Smooth muscle cell (in vitro differentiated cells): Measurements from ENCODE around the gene SEC22A. TPM values are rescaled to one million over a fixed set of nuclear protein-coding genes. Genes with fewer than 3 reads are reported as not detected.

ENCODE experiments used
- DNase-seq: peaks from one replicate; lab custom pipeline; 2025; ENCODE audit not compliant: unreplicated experiment; lab: John Stamatoyannopoulos, UW
- H2AFZ ChIP-seq: fragments of 200-600 bp; sonication (generic); 2 replicates; pipeline ENCODE4 v1.6.0; 2016; ENCODE audit warnings: antibody characterized with exemption, low read depth, mild to moderate bottlenecking
- H3F3A ChIP-seq: fragments of 200-600 bp; sonication (generic); 2 replicates; pipeline ENCODE4 v1.6.0; 2017; ENCODE audit warnings: antibody characterized with exemption, low read depth
- H3K27ac ChIP-seq: fragments of 200-600 bp; sonication (generic); 2 replicates; pipeline ENCODE4 v1.5.1; 2016; ENCODE audit warnings: low read depth, mild to moderate bottlenecking
- H3K27me3 ChIP-seq: fragments of 200-600 bp; sonication (generic); 2 replicates; pipeline ENCODE4 v1.6.1; 2016; ENCODE audit warnings: low read depth, mild to moderate bottlenecking
- H3K36me3 ChIP-seq: fragments of 200-600 bp; sonication (generic); 2 replicates; pipeline ENCODE4 v1.5.1; 2016; ENCODE audit warnings: low read depth
- H3K4me1 ChIP-seq: fragments of 200-600 bp; sonication (generic); 2 replicates; pipeline ENCODE4 v1.5.1; 2016; ENCODE audit warnings: low read depth
- H3K4me2 ChIP-seq: fragments of 200-600 bp; sonication (generic); 2 replicates; pipeline ENCODE4 v1.6.0; 2016; ENCODE audit warnings: mild to moderate bottlenecking
- H3K4me3 ChIP-seq: fragments of 200-600 bp; sonication (generic); 2 replicates; pipeline ENCODE4 v1.5.1; 2016; ENCODE audit warnings: mild to moderate bottlenecking
- H3K79me2 ChIP-seq: fragments of 200-600 bp; sonication (generic); 2 replicates; pipeline ENCODE4 v1.6.0; 2016; ENCODE audit warnings: low read depth, mild to moderate bottlenecking
- H3K9ac ChIP-seq: fragments of 200-600 bp; sonication (generic); 2 replicates; pipeline ENCODE4 v1.6.0; 2016; ENCODE audit warnings: low read depth
- H3K9me3 ChIP-seq: fragments of 200-600 bp; sonication (generic); replicated peaks from 2 replicates; pipeline ENCODE4 v1.5.1; 2016; ENCODE audit warnings: low read depth
- H4K20me1 ChIP-seq: fragments of 200-600 bp; sonication (generic); 2 replicates; pipeline ENCODE4 v1.6.0; 2016; ENCODE audit warnings: low read depth
- CTCF ChIP-seq: fragments of 200-600 bp; sonication (generic); IDR thresholded peaks from 2 replicates; pipeline ENCODE4 v1.5.1; 2017; ENCODE audit warnings: borderline replicate concordance, mild to moderate bottlenecking, antibody characterized with exemption; ENCODE audit not compliant: insufficient read depth, poor library complexity, severe bottlenecking
- whole genome bisulfite sequencing: methylation state at CpG from one replicate; pipeline ENCODE4 v1.1.7; 2016; ENCODE audit warnings: low lambda C conversion rate; 5-methylcytosine and 5-hydroxymethylcytosine counted together
- polyA plus RNA-seq: library from polyadenylated mRNA; unstranded; fragments of >200 nt; fragmentation: Nextera tagmentation; extraction: Ambion mirVana; gene quantifications from 2 replicates; pipeline ENCODE4 v1.2.1, GENCODE V29; 2016
- total RNA-seq: library from RNA; depleted of rRNA; stranded (reverse); fragments of >200 nt; gene quantifications from 2 replicates; pipeline ENCODE4 v1.2.3, GENCODE V29; 2014

Gene SEC22A
- total and polyA plus RNA-seq, 2 experiments from 2014 or later: 30.7 to 34.2 TPM

- no peaks in the 10 kb centered on the region for H3K36me3 ChIP-seq
- TF ChIP-seq CTCF: no peak
These were observed 44.5 kb upstream of the SEC22A start for GRCh38 chr3:123157209-123157597.

GRCh38 chr3:123157598-123158287, 44.0 kb upstream of the SEC22A start:
- Histone ChIP-seq H3K4me3 (no peak overlapping the region), H3K4me2 (no peak overlapping the region), H3K27me3 (no peaks in the 10 kb centered on the region), H3K36me3 (no peaks in the 10 kb centered on the region), H3K79me2 (no peaks in the 10 kb centered on the region), H3F3A (no peaks in the 10 kb centered on the region), H3K27ac (no peak overlapping the region), H2AFZ (no peak overlapping the region), H4K20me1 (peaks cover 6% of the 10 kb centered on the region), H3K9me3 (no peaks in the 10 kb centered on the region), H3K4me1 (peaks cover 20% of the 10 kb centered on the region), H3K9ac (no peak overlapping the region)
- WGBS: 94% methylated on average over 4 of the region's 4 CpGs
- no peak for DNase-seq
- TF ChIP-seq CTCF: no peak

More at GRCh38 chr3:123157209-123157597, 44.5 kb upstream of the SEC22A start:
- no peaks in the 10 kb centered on the region for H3K9me3 ChIP-seq
- no peak overlapping the region for H3K27ac ChIP-seq
- H3F3A ChIP-seq: no peaks in the 10 kb centered on the region
- no peaks in the 10 kb centered on the region for H3K79me2 ChIP-seq
- H3K4me1 ChIP-seq: peaks cover 22% of the 10 kb centered on the region
- 94% methylated on average over 2 of the region's 2 CpGs for WGBS
- no peak overlapping the region for H3K4me3 ChIP-seq
- no peak overlapping the region for H3K4me2 ChIP-seq
- peaks cover 6% of the 10 kb centered on the region for H4K20me1 ChIP-seq
- DNase-seq: no peak
- H3K27me3 ChIP-seq: no peaks in the 10 kb centered on the region
- H3K9ac ChIP-seq: no peak overlapping the region
- no peak overlapping the region for H2AFZ ChIP-seq

- Histone ChIP-seq H3K36me3 (no peaks in the 10 kb centered on the region), H3K79me2 (no peaks in the 10 kb centered on the region), H3K4me3 (no peak overlapping the region), H3K27me3 (no peaks in the 10 kb centered on the region), H3K27ac (no peak overlapping the region), H3K9me3 (no peaks in the 10 kb centered on the region), H3K9ac (no peak overlapping the region), H3K4me1 (peaks cover 14% of the 10 kb centered on the region), H3F3A (no peaks in the 10 kb centered on the region), H3K4me2 (no peak overlapping the region), H2AFZ (no peak overlapping the region), H4K20me1 (peaks cover 6% of the 10 kb centered on the region)
- no peak for TF ChIP-seq CTCF
- no peak for DNase-seq
- 88% methylated on average over 4 of the region's 4 CpGs for WGBS
These were observed 43.4 kb upstream of the SEC22A start for GRCh38 chr3:123158330-123158729.

- Histone ChIP-seq H3K79me2 (no peaks in the 10 kb centered on the region), H3K4me3 (no peak overlapping the region), H2AFZ (no peak overlapping the region), H4K20me1 (peaks cover 2% of the 10 kb centered on the region), H3K4me2 (no peak overlapping the region), H3K27me3 (no peaks in the 10 kb centered on the region), H3K36me3 (peaks cover 5% of the 10 kb centered on the region), H3K27ac (no peak overlapping the region), H3K9me3 (no peaks in the 10 kb centered on the region), H3F3A (no peaks in the 10 kb centered on the region), H3K9ac (no peak overlapping the region), H3K4me1 (peaks cover 8% of the 10 kb centered on the region)
- no peak for TF ChIP-seq CTCF
- 97% methylated on average over 10 of the region's 10 CpGs for WGBS
- no peak for DNase-seq
These were observed 42.8 kb upstream of the SEC22A start for GRCh38 chr3:123158899-123159390.
